ENCODE measurements around the gene ARHGAP27. TPM values are rescaled to one million over a fixed set of nuclear protein-coding genes. Genes with fewer than 3 reads are reported as not detected.

ARHGAP27 gene
- total and polyA plus RNA-seq, 2 of the 4 experiments (the other 2 are of a cell fraction): under 0.01 to 0.89 TPM

DNA sequence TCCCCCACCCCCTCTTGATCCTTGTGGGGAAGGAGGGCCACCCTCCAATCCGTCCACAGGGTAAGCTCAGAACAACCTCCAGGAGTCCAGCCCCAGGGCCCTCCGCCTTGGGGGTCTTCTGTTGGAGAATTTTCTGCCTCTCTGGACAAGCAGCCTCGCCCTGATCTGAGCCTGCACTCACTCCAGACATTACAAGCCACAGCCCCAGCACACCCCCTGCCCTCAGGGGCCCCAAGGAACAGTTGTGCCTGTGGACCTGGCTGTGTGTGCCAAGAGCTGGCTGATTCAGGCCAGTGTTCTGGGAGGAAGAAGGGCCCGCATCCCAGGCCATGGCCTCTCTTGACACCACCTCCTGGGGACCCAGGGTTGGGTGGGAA lies 477 bp upstream of the ARHGAP27 start:
- Histone ChIP-seq H3K27ac (ENCODE audit: insufficient read depth, low read length) (no peak overlapping the region), H2BK5ac (ENCODE audit: low read depth, low read length, poor library complexity, severe bottlenecking) (no peak overlapping the region), H3K36me3 (ENCODE audit: control insufficient read depth, insufficient read depth, low read length) (peaks cover 18% of the 10 kb centered on the region), H3K9ac (ENCODE audit: low read depth, low read length) (no peak overlapping the region), H3K4me2 (ENCODE audit: low read depth, low read length) (no peak overlapping the region), H2AFZ (replicated peaks; ENCODE audit: low read length, poor library complexity) (no peak overlapping the region), H3K79me1 (ENCODE audit: low read depth in 1 of 2, low read length in 2 of 2) (no peaks in the 10 kb centered on the region), H4K8ac (ENCODE audit: low read depth in 2 of 2, low read length in 2 of 2) (no peak overlapping the region), H3K9me1 (ENCODE audit: insufficient read depth, low read length) (no peaks in the 10 kb centered on the region), H2BK15ac (ENCODE audit: low read depth, low read length) (no peak overlapping the region), H2AK5ac (ENCODE audit: low read depth, low read length) (no peak overlapping the region), H3K14ac (replicated peaks; ENCODE audit: low read depth, low read length) (no peak overlapping the region), H3K27me3 (ENCODE audit: control insufficient read depth, insufficient read depth, low read length) (peaks cover 39% of the 10 kb centered on the region), H3K18ac (ENCODE audit: low read depth, low read length) (no peak overlapping the region), H3K56ac (ENCODE audit: extremely low read depth, insufficient read depth, low read length) (no peak overlapping the region), H4K91ac (ENCODE audit: insufficient read depth, low read depth, low read length) (no peak overlapping the region), H4K20me1 (ENCODE audit: insufficient read depth, low read length) (peaks cover 13% of the 10 kb centered on the region; the same call in 1 of the 2 replicates), H2AK9ac (replicated peaks; ENCODE audit: low read depth, low read length, poor library complexity) (no peak overlapping the region), H3K4me3 (ENCODE audit: insufficient read depth, low read depth, low read length) (no peak overlapping the region), H2BK120ac (ENCODE audit: low read depth, low read length) (no peak overlapping the region), H3K23ac (ENCODE audit: low read depth, low read length) (no peak overlapping the region), H4K5ac (ENCODE audit: low read depth, low read length) (no peak overlapping the region), H3K4me1 (ENCODE audit: control insufficient read depth, insufficient read depth, low read length) (peaks cover 6% of the 10 kb centered on the region; the same call in 1 of the 2 replicates), H3K4ac (ENCODE audit: low read depth, low read length) (no peak overlapping the region), H3K9me3 (ENCODE audit: control insufficient read depth, insufficient read depth, low read length) (0 out of 2 replicates have a peak, but pooled peaks cover 2% of the 10 kb centered on the region), H2BK20ac (ENCODE audit: low read depth, low read length) (no peak overlapping the region)
- dilution Hi-C loops (cut with HindIII; ENCODE audit: low sequenced_read_pairs, unreplicated experiment): no loop called here
- in situ Hi-C loops (cut with MboI; ENCODE audit: low sequenced_read_pairs): no loop called here
- TF ChIP-seq, protein P1, sequence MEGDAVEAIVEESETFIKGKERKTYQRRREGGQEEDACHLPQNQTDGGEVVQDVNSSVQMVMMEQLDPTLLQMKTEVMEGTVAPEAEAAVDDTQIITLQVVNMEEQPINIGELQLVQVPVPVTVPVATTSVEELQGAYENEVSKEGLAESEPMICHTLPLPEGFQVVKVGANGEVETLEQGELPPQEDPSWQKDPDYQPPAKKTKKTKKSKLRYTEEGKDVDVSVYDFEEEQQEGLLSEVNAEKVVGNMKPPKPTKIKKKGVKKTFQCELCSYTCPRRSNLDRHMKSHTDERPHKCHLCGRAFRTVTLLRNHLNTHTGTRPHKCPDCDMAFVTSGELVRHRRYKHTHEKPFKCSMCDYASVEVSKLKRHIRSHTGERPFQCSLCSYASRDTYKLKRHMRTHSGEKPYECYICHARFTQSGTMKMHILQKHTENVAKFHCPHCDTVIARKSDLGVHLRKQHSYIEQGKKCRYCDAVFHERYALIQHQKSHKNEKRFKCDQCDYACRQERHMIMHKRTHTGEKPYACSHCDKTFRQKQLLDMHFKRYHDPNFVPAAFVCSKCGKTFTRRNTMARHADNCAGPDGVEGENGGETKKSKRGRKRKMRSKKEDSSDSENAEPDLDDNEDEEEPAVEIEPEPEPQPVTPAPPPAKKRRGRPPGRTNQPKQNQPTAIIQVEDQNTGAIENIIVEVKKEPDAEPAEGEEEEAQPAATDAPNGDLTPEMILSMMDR (conservative IDR thresholded peaks at IDR 0.05; ENCODE audit: low read depth, low read length): no peak
- no peak for TF ChIP-seq BHLHE40 (IDR thresholded peaks at IDR 0.05; ENCODE audit: low read depth, low read length)
- TF ChIP-seq FOS (IDR thresholded peaks at IDR 0.05; ENCODE audit: low read depth, low read length): no peak
- no peak for TF ChIP-seq CHD1 (IDR thresholded peaks at IDR 0.05; ENCODE audit: low read depth, low read length)
- TF ChIP-seq CEBPB (IDR thresholded peaks at IDR 0.05; ENCODE audit: low read depth, low read length): no peak
- TF ChIP-seq, protein P2, sequence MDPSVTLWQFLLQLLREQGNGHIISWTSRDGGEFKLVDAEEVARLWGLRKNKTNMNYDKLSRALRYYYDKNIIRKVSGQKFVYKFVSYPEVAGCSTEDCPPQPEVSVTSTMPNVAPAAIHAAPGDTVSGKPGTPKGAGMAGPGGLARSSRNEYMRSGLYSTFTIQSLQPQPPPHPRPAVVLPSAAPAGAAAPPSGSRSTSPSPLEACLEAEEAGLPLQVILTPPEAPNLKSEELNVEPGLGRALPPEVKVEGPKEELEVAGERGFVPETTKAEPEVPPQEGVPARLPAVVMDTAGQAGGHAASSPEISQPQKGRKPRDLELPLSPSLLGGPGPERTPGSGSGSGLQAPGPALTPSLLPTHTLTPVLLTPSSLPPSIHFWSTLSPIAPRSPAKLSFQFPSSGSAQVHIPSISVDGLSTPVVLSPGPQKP (IDR thresholded peaks at IDR 0.05; ENCODE audit: borderline replicate concordance, low read depth, low read length): no peak
- TF ChIP-seq MAFK (IDR thresholded peaks at IDR 0.05; ENCODE audit: low read depth, low read length): no peak
- TF ChIP-seq RCOR1 (IDR thresholded peaks at IDR 0.05; ENCODE audit: insufficient replicate concordance, low read length): no peak
- TF ChIP-seq MXI1 (IDR thresholded peaks at IDR 0.05; ENCODE audit: borderline replicate concordance, low read depth, low read length): no peak
- no peak for TF ChIP-seq MAZ (IDR thresholded peaks at IDR 0.05; ENCODE audit: borderline replicate concordance, low read depth, low read length)
- TF ChIP-seq NFE2L2 (IDR thresholded peaks at IDR 0.05; ENCODE audit: low read depth, low read length): no peak
- TF ChIP-seq RAD21 (IDR thresholded peaks at IDR 0.05; ENCODE audit: low read length): no peak
- TF ChIP-seq POLR2A (IDR thresholded peaks at IDR 0.05; ENCODE audit: low read depth, low read length): no peak
- TF ChIP-seq RFX5 (IDR thresholded peaks at IDR 0.05; ENCODE audit: low read depth, low read length): no peak
- TF ChIP-seq, protein P3, sequence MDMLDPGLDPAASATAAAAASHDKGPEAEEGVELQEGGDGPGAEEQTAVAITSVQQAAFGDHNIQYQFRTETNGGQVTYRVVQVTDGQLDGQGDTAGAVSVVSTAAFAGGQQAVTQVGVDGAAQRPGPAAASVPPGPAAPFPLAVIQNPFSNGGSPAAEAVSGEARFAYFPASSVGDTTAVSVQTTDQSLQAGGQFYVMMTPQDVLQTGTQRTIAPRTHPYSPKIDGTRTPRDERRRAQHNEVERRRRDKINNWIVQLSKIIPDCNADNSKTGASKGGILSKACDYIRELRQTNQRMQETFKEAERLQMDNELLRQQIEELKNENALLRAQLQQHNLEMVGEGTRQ (IDR thresholded peaks at IDR 0.05; ENCODE audit: low read depth, low read length): no peak
- no peak for TF ChIP-seq SMC3 (IDR thresholded peaks at IDR 0.05; ENCODE audit: low read depth, low read length)
- WGBS, 2 experiments (ENCODE audit: extremely low coverage in 2 of 2, insufficient read length in 1 of 2): no CpG with 5 or more reads among the region's 4 CpGs
- intact Hi-C loops (cut with micrococcal nuclease): no loop called here
- DNase-seq (no peak), ATAC-seq (ENCODE audit: low read depth) (no peak)
- ChIA-PET CTCF (no interaction called here), POLR2A (ENCODE audit: unreplicated experiment) (no interaction called here)
- BruUV-seq (replicated peaks): no TSS peak

Data from IMR-90 (cell line).